Thyroid gland (tissue), 4 donors: ENCODE results near the gene WIPI1. TPM values are rescaled to one million over a fixed set of nuclear protein-coding genes. Genes with fewer than 3 reads are reported as not detected.

ENCODE experiments used
- DNase-seq, 2 donors: peaks; one replicate each; pipeline ENCODE4 v3.0.0-alpha.2; 2019
- H3K27ac ChIP-seq, 3 donors: fragments of 200-600 bp; sonication (generic); 1 replicate in 2 of 3; 2 replicates in 1 of 3; pipeline ENCODE4 v1.5.1; 2016 to 2019; ENCODE audit warnings: mild to moderate bottlenecking in 1 of 3, moderate library complexity in 1 of 3
- H3K27me3 ChIP-seq: fragments of 200-600 bp; sonication (generic); one replicate; pipeline ENCODE4 v1.5.1; 2019
- H3K36me3 ChIP-seq, 2 donors: fragments of 200-600 bp; sonication (generic); one replicate each; pipeline ENCODE4 v1.5.1; 2016 to 2019
- H3K4me1 ChIP-seq, 2 donors: fragments of 200-600 bp; sonication (generic); one replicate each; pipeline ENCODE4 v1.5.1; 2017 to 2019
- H3K4me3 ChIP-seq, 3 donors: fragments of 200-600 bp; sonication (generic); replicated peaks in 1 of 3; 1 replicate in 2 of 3; 2 replicates in 1 of 3; pipeline ENCODE4 v1.5.1; 2016; ENCODE audit warnings: mild to moderate bottlenecking in 1 of 3
- H3K9me3 ChIP-seq: fragments of 200-600 bp; sonication (generic); one replicate; pipeline ENCODE4 v1.5.1; 2017
- POLR2A ChIP-seq, 2 donors: fragments of 450-650 bp; IDR thresholded peaks; one replicate each; pipeline ENCODE4 v1.6.1; 2017; ENCODE audit warnings: antibody characterized with exemption in 2 of 2, mild to moderate bottlenecking in 2 of 2, moderate library complexity in 1 of 2
- WGBS, 2 donors: methylation state at CpG; one replicate each; pipeline ENCODE4 v1.1.5; 2017; 5-methylcytosine and 5-hydroxymethylcytosine counted together
- intact Hi-C: fragments of 100-400 bp; cut with DNase I; formaldehyde crosslinking; loops from one replicate; pipeline ENCODE4 v1.15.1; 2023
- total RNA-seq, 4 donors: library from RNA; depleted of rRNA; stranded (reverse); fragments of >200 nt; gene quantifications; one replicate each; pipeline ENCODE4 v1.2.3, GENCODE V29; 2016
- TF ChIP-seq, protein P1 (sequence below), 6 experiments: fragments of 200-600 bp in 3 of 6; fragments of 450-650 bp in 3 of 6; sonication (generic) in 3 of 6; IDR thresholded peaks; one replicate each; pipeline ENCODE4 v1.5.1; 2016 to 2019; ENCODE audit warnings: antibody characterized with exemption in 6 of 6, mild to moderate bottlenecking in 2 of 6, inconsistent platforms in 1 of 6, moderate library complexity in 1 of 6

The WIPI1 gene
- total RNA-seq, 4 donors from 2014 or later = 50.0 to 89.8 (median 78.4) TPM

- intact Hi-C loops = no loop called here
- 83 to 84% methylated on average over 15 of the region's 15 CpGs for WGBS, 2 donors
- no peak for DNase-seq
Observed at GRCh38 chr17:68381076-68381900, 76.0 kb downstream of the WIPI1 start.

DNA sequence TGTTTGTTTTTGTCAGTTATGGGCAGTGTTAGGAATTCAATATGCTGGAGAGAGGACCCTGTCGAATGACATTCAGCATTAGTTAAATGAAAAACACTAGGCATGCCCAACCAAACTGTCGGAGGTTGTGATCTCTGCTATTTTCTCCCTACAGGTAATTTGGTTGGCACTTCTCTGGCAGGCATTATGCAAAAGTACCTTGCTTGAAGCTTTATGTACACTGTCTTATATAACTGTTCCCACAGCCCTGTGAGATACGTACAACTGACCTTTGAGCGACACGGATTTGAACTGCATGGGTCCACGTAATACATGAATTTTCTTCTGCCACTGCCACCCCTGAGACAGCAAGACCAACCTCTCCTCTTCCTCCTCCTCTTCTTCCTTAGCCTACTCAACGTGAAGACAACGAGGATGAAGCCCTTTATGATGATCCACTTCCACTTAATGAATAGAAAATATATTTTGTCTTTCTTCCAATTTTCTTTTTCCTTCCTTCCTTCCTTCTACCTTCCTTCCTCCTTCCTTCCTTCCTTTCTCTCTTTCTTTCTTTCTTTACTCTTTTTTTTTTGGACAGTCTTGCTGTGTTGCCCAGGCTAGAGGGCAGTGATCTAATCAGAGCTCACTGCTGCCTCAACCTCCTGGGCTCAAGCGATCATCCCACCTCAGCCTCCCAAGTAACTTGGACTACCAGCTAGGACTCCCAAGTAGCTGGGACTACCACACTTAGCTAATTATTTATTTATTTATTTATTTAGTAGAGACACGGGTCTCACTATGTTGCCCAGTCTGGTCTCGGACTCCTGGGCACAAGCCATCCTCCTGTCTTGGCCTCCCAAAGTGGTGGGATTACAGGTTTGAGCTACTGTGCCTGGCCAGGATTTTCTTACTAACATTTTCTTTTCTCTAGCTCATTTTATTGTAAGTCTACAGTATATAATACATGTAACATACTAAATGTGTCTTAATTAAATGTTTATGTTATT, 77.3 kb downstream of the WIPI1 start:
- peaks cover 0 to 21% of the 10 kb centered on the region in 2 donors for H3K4me1 ChIP-seq

More at GRCh38 chr17:68381076-68381900, 76.0 kb downstream of the WIPI1 start:
- Histone ChIP-seq H3K4me1 (peaks cover 3 to 28% of the 10 kb centered on the region in 2 donors), H3K27me3 (no peaks in the 10 kb centered on the region), H3K27ac (peak overlapping the region in 2 of 3 donors; percentile 7 to 85), H3K36me3 (no peaks in the 10 kb centered on the region), H3K9me3 (no peaks in the 10 kb centered on the region), H3K4me3 (no peak overlapping the region)
- no peak for TF ChIP-seq POLR2A (IDR thresholded peaks at IDR 0.05)
- TF ChIP-seq, protein P1, sequence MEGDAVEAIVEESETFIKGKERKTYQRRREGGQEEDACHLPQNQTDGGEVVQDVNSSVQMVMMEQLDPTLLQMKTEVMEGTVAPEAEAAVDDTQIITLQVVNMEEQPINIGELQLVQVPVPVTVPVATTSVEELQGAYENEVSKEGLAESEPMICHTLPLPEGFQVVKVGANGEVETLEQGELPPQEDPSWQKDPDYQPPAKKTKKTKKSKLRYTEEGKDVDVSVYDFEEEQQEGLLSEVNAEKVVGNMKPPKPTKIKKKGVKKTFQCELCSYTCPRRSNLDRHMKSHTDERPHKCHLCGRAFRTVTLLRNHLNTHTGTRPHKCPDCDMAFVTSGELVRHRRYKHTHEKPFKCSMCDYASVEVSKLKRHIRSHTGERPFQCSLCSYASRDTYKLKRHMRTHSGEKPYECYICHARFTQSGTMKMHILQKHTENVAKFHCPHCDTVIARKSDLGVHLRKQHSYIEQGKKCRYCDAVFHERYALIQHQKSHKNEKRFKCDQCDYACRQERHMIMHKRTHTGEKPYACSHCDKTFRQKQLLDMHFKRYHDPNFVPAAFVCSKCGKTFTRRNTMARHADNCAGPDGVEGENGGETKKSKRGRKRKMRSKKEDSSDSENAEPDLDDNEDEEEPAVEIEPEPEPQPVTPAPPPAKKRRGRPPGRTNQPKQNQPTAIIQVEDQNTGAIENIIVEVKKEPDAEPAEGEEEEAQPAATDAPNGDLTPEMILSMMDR (IDR thresholded peaks at IDR 0.05) = no peak

DNA sequence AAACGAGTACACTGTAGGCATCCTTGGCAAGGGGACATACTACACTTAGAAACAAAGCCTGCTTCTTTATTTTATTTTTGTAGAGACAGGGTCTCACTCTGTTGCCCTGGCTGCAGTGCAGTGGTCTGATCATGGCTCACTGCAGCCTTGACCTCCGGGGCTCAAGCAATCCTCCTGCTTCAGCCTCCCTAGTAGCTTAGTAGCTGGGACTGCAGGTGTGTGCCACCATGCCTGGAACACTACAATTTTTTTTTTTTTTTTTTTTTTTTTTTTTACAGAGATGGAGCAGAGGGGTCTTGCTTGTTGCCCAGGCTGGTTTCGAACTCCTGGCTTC, 78.2 kb downstream of the WIPI1 start:
- DNase-seq = no peak
- H3K36me3 ChIP-seq = no peaks in the 10 kb centered on the region
- H3K4me1 ChIP-seq = peaks cover 0 to 18% of the 10 kb centered on the region in 2 donors
- 76 to 78% methylated on average over 3 of the region's 3 CpGs for WGBS, 2 donors
- H3K9me3 ChIP-seq = no peaks in the 10 kb centered on the region
- peak overlapping the region; percentile 61 to 85 (median 82) for H3K27ac ChIP-seq
- no peak overlapping the region for H3K4me3 ChIP-seq
- intact Hi-C loops = no loop called here
- no peaks in the 10 kb centered on the region for H3K27me3 ChIP-seq
- TF ChIP-seq, protein P1 (IDR thresholded peaks at IDR 0.05) = no peak
- no peak for TF ChIP-seq POLR2A (IDR thresholded peaks at IDR 0.05)

More for the DNA sequence above, 77.3 kb downstream of the WIPI1 start:
- intact Hi-C loops = no loop called here
- no peak overlapping the region for H3K4me3 ChIP-seq
- H3K9me3 ChIP-seq = no peaks in the 10 kb centered on the region
- 95% methylated on average over 11 of the region's 11 CpGs for WGBS, 2 donors
- no peak for DNase-seq
- H3K27ac ChIP-seq = peak overlapping the region; percentile 15 to 85 (median 82)
- H3K27me3 ChIP-seq = no peaks in the 10 kb centered on the region
- no peaks in the 10 kb centered on the region for H3K36me3 ChIP-seq
- no peak for TF ChIP-seq POLR2A (IDR thresholded peaks at IDR 0.05)
- TF ChIP-seq, protein P1 (IDR thresholded peaks at IDR 0.05) = no peak

GRCh38 chr17:68378268-68379176, 78.8 kb downstream of the WIPI1 start:
- Histone ChIP-seq H3K4me3 (no peak overlapping the region), H3K9me3 (no peaks in the 10 kb centered on the region), H3K4me1 (peaks cover 0 to 18% of the 10 kb centered on the region in 2 donors), H3K36me3 (no peaks in the 10 kb centered on the region), H3K27me3 (no peaks in the 10 kb centered on the region), H3K27ac (peak overlapping the region; percentile 61 to 85 (median 82))
- WGBS, 2 donors = 31 to 39% methylated on average over 21 of the region's 21 CpGs
- no peak for TF ChIP-seq POLR2A (IDR thresholded peaks at IDR 0.05)
- TF ChIP-seq, protein P1 (IDR thresholded peaks at IDR 0.05) = no peak
- intact Hi-C loops = no loop called here
- peak; percentile 64 to 69 for DNase-seq
